Ovary (tissue), 9 donors: Measurements from ENCODE around the gene SPACA9. TPM values are rescaled to one million over a fixed set of nuclear protein-coding genes. Genes with fewer than 3 reads are reported as not detected.

ENCODE experiments used
- DNase-seq, 5 donors: peaks; one replicate each; pipeline ENCODE4 v3.0.0-alpha.2; 2019 to 2020
- H3K27ac ChIP-seq, 2 donors: fragments of 200-600 bp; one replicate each; pipeline versions ENCODE4 v1.5.1 to v1.8.0; 2019 to 2022
- H3K27me3 ChIP-seq: fragments of 200-600 bp; one replicate; pipeline ENCODE4 v1.8.0; 2022
- H3K36me3 ChIP-seq: fragments of 200-600 bp; sonication (generic); one replicate; pipeline ENCODE4 v1.5.1; 2019
- H3K4me1 ChIP-seq: one replicate; pipeline ENCODE4 v1.8.1; 2013; ENCODE audit warnings: mild to moderate bottlenecking, moderate library complexity; ENCODE audit not compliant: insufficient read depth
- H3K4me3 ChIP-seq: fragments of 200-600 bp; sonication (generic); one replicate; pipeline ENCODE4 v1.5.1; 2017
- H3K9me3 ChIP-seq, 2 donors: fragments of 200-600 bp in 1 of 2; sonication (generic) in 1 of 2; one replicate each; pipeline versions ENCODE4 v1.5.1 to v1.8.1; 2013 to 2019; ENCODE audit warnings: mild to moderate bottlenecking in 1 of 2, moderate library complexity in 1 of 2
- EP300 ChIP-seq: sonication (generic); formaldehyde crosslinking; IDR thresholded peaks from one replicate; pipeline ENCODE4 v1.6.1; 2017; ENCODE audit warnings: antibody characterized with exemption
- POLR2A ChIP-seq: fragments of 450-650 bp; IDR thresholded peaks from one replicate; pipeline ENCODE4 v1.6.1; 2017; ENCODE audit warnings: antibody characterized with exemption, mild to moderate bottlenecking, moderate library complexity
- WGBS, 3 donors: extraction: QIAGEN DNeasy Blood & Tissue Kit in 1 of 3; methylation state at CpG; one replicate each; pipeline versions ENCODE4 v1.1.5 to v1.1.7; 2013 to 2017; 5-methylcytosine and 5-hydroxymethylcytosine counted together
- intact Hi-C, 4 donors: fragments of 100-400 bp; cut with DNase I; formaldehyde crosslinking; loops; one replicate each; pipeline versions ENCODE4 v1.11.0 to v1.15.1; 2022 to 2023
- polyA plus RNA-seq, 2 donors: library from polyadenylated mRNA; stranded (reverse); fragments of 200-250 nt in 1 of 2; fragments of 350-450 nt in 1 of 2; fragmentation: Illumina TruSeq in 1 of 2; extraction: RNeasy Lipid Tissue Mini Kit (QIAGEN cat#74804) in 1 of 2; gene quantifications; one replicate each; pipeline ENCODE4 v1.2.3, GENCODE V29; 2013 to 2014
- total RNA-seq, 7 donors: library from RNA; depleted of rRNA in 2 of 7; stranded (reverse); fragments of >200 nt in 2 of 7; fragmentation: NEBNext Ultra II Directional in 3 of 7; extraction: Animal tissue kit (Norgen Biotek cat#: 25700) in 3 of 7; gene quantifications; one replicate each; pipeline versions ENCODE4 v1.1.0 to v1.2.4, GENCODE V29; 2016 to 2023
- TF ChIP-seq, protein P1 (sequence below), 3 donors: fragments of 450-650 bp in 2 of 3; fragments of 200-600 bp in 1 of 3; IDR thresholded peaks; one replicate each; pipeline versions ENCODE4 v1.5.1 to v1.8.0; 2016 to 2022; ENCODE audit warnings: antibody characterized with exemption in 3 of 3, mild to moderate bottlenecking in 1 of 3
- donor health status: DM: no; HTN: no; CAD: no; lungs with moderate emphysema.
- donor health status: DM: no; HTN: no; CAD: no.
- donor health status: Bipolar disorder and iron deficiency.
- donor health status: DM: yes; HTN: yes; CAD: no.
- donor health status: DM: no; HTN: no; CAD: no.
- donor health status: DM: yes; HTN: yes; CAD: no.

The SPACA9 gene
- total and polyA plus RNA-seq, 9 donors, result 4.6 to 22.4 (median 8.6) TPM

- Histone ChIP-seq H3K27ac (no peak overlapping the region), H3K36me3 (no peaks in the 10 kb centered on the region), H3K9me3 (no peaks in the 10 kb centered on the region), H3K4me1 (no peaks in the 10 kb centered on the region), H3K27me3 (no peaks in the 10 kb centered on the region), H3K4me3 (no peak overlapping the region)
- TF ChIP-seq POLR2A, result no peak
- no peak for TF ChIP-seq EP300
- TF ChIP-seq, protein P1, sequence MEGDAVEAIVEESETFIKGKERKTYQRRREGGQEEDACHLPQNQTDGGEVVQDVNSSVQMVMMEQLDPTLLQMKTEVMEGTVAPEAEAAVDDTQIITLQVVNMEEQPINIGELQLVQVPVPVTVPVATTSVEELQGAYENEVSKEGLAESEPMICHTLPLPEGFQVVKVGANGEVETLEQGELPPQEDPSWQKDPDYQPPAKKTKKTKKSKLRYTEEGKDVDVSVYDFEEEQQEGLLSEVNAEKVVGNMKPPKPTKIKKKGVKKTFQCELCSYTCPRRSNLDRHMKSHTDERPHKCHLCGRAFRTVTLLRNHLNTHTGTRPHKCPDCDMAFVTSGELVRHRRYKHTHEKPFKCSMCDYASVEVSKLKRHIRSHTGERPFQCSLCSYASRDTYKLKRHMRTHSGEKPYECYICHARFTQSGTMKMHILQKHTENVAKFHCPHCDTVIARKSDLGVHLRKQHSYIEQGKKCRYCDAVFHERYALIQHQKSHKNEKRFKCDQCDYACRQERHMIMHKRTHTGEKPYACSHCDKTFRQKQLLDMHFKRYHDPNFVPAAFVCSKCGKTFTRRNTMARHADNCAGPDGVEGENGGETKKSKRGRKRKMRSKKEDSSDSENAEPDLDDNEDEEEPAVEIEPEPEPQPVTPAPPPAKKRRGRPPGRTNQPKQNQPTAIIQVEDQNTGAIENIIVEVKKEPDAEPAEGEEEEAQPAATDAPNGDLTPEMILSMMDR (IDR thresholded peaks at IDR 0.05), result no peak
- DNase-seq, result no peak
- WGBS, 3 donors, result 75 to 82% (median 76%) methylated on average over 7 of the region's 7 CpGs
- intact Hi-C loops, result no loop called here
Observed at GRCh38 chr9:132858751-132859150, 19.9 kb upstream of the SPACA9 start.

- 68 to 82% (median 75%) methylated on average over 3 of the region's 3 CpGs for WGBS, 3 donors
- no peaks in the 10 kb centered on the region for H3K4me1 ChIP-seq
- intact Hi-C loops, result loop anchor here in 1 of 4 donors (2.0 kb wide), 1 partner anchor 47 kb away; no protein-coding TSS in a partner anchor
Observed at GRCh38 chr9:132861666-132862065, 17.0 kb upstream of the SPACA9 start.

GRCh38 chr9:132862533-132862932 lies 16.2 kb upstream of the SPACA9 start:
- H3K27ac ChIP-seq, result no peak overlapping the region
- no peaks in the 10 kb centered on the region for H3K4me1 ChIP-seq
- TF ChIP-seq POLR2A (no peak), EP300 (no peak)
- TF ChIP-seq, protein P1 (IDR thresholded peaks at IDR 0.05), result no peak
- H3K27me3 ChIP-seq, result no peaks in the 10 kb centered on the region
- H3K4me3 ChIP-seq, result no peak overlapping the region
- intact Hi-C loops, result no loop called here
- no peak for DNase-seq
- H3K36me3 ChIP-seq, result no peaks in the 10 kb centered on the region
- no peaks in the 10 kb centered on the region for H3K9me3 ChIP-seq
- WGBS, 3 donors, result 61 to 70% (median 62%) methylated on average over 6 of the region's 6 CpGs

More at GRCh38 chr9:132861666-132862065, 17.0 kb upstream of the SPACA9 start:
- Histone ChIP-seq H3K27me3 (no peaks in the 10 kb centered on the region), H3K36me3 (no peaks in the 10 kb centered on the region), H3K27ac (no peak overlapping the region), H3K4me3 (no peak overlapping the region), H3K9me3 (no peaks in the 10 kb centered on the region)
- DNase-seq, result no peak
- no peak for TF ChIP-seq POLR2A
- TF ChIP-seq, protein P1 (IDR thresholded peaks at IDR 0.05), result no peak
- TF ChIP-seq EP300, result no peak

- 80 to 88% (median 87%) methylated on average over 12 of the region's 12 CpGs for WGBS, 3 donors
Observed at GRCh38 chr9:132863096-132863495, 15.6 kb upstream of the SPACA9 start.

More at GRCh38 chr9:132863096-132863495, 15.6 kb upstream of the SPACA9 start:
- Histone ChIP-seq H3K9me3 (no peaks in the 10 kb centered on the region), H3K27ac (no peak overlapping the region), H3K4me3 (no peak overlapping the region), H3K27me3 (no peaks in the 10 kb centered on the region), H3K36me3 (no peaks in the 10 kb centered on the region), H3K4me1 (no peaks in the 10 kb centered on the region)
- intact Hi-C loops, result no loop called here
- TF ChIP-seq, protein P1 (IDR thresholded peaks at IDR 0.05), result no peak
- TF ChIP-seq POLR2A (no peak), EP300 (no peak)
- DNase-seq, result no peak
